TTC549 (cell line): ENCODE data around the gene KRT33B.

Experiments
- FAIRE-seq: peaks from 2 replicates; lab custom pipeline; 2012; peaks lifted over from hg19 to GRCh38; lab: Jason Lieb, UNC

Gene KRT33B

GRCh38 chr17:41345992-41346391, 23.6 kb downstream of the KRT33B start:
- FAIRE-seq, result no peak

GRCh38 chr17:41343029-41343428, 26.6 kb downstream of the KRT33B start:
- no peak for FAIRE-seq

- FAIRE-seq, result no peak
Observed at GRCh38 chr17:41340934-41341861, 28.4 kb downstream of the KRT33B start.

- FAIRE-seq, result no peak
Observed at GRCh38 chr17:41340494-41340893, 29.1 kb downstream of the KRT33B start.

- no peak for FAIRE-seq
Observed at GRCh38 chr17:41339571-41340172, 29.9 kb downstream of the KRT33B start.

- no peak for FAIRE-seq
Observed at GRCh38 chr17:41338961-41339485, 30.6 kb downstream of the KRT33B start.

GRCh38 chr17:41335747-41336146, 33.9 kb downstream of the KRT33B start:
- no peak for FAIRE-seq

- FAIRE-seq, result no peak
Observed at GRCh38 chr17:41334385-41335305, 35.0 kb downstream of the KRT33B start.

GRCh38 chr17:41333836-41334235, 35.8 kb downstream of the KRT33B start:
- FAIRE-seq, result no peak

GRCh38 chr17:41333098-41333497, 36.5 kb downstream of the KRT33B start:
- FAIRE-seq, result no peak

- FAIRE-seq, result no peak
Observed at GRCh38 chr17:41332239-41332638, 37.4 kb downstream of the KRT33B start.

GRCh38 chr17:41331606-41332005, 38.0 kb downstream of the KRT33B start:
- FAIRE-seq, result no peak

GRCh38 chr17:41329279-41329948, 40.2 kb downstream of the KRT33B start:
- FAIRE-seq, result no peak

GRCh38 chr17:41328207-41328606, 41.4 kb downstream of the KRT33B start:
- FAIRE-seq, result no peak

- no peak for FAIRE-seq
Observed at GRCh38 chr17:41327411-41328120, 42.0 kb downstream of the KRT33B start.

GRCh38 chr17:41326173-41327145, 43.2 kb downstream of the KRT33B start:
- FAIRE-seq, result no peak

GRCh38 chr17:41325611-41326010, 44.0 kb downstream of the KRT33B start:
- no peak for FAIRE-seq

GRCh38 chr17:41325126-41325525, 44.5 kb downstream of the KRT33B start:
- no peak for FAIRE-seq

GRCh38 chr17:41324180-41325075, 45.2 kb downstream of the KRT33B start:
- no peak for FAIRE-seq
